Measurements from ENCODE around the gene PUS7L. TPM values are rescaled to one million over a fixed set of nuclear protein-coding genes. Genes with fewer than 3 reads are reported as not detected.

PUS7L gene
- total RNA-seq, 1 experiment from 2014 or later, result 14.4 TPM

- Histone ChIP-seq H2BK12ac (ENCODE audit: insufficient read length, low read depth, low read length) (no peak overlapping the region), H3K79me2 (ENCODE audit: insufficient read depth, low read length) (no peaks in the 10 kb centered on the region), H2AK5ac (ENCODE audit: insufficient read length, low read length) (no peak overlapping the region), H3K9me3 (ENCODE audit: control insufficient read depth, low read depth, low read length) (no peaks in the 10 kb centered on the region), H3K14ac (ENCODE audit: insufficient read depth, low read length) (no peak overlapping the region), H3K27me3 (ENCODE audit: insufficient read depth, low read length) (no peaks in the 10 kb centered on the region), H3K9ac (ENCODE audit: extremely low read depth, insufficient read length, low read length) (no peak overlapping the region), H3K79me1 (ENCODE audit: insufficient read depth, low read depth, low read length, poor library complexity, severe bottlenecking) (no peaks in the 10 kb centered on the region), H3K18ac (ENCODE audit: insufficient read length, low read depth, low read length) (no peak overlapping the region), H3K23me2 (ENCODE audit: insufficient read length, low read depth, low read length, poor library complexity, severe bottlenecking) (no peaks in the 10 kb centered on the region), H4K20me1 (ENCODE audit: control insufficient read depth, insufficient read depth, insufficient read length) (no peaks in the 10 kb centered on the region), H4K91ac (ENCODE audit: insufficient read length, low read depth, low read length) (no peak overlapping the region), H3T11ph (ENCODE audit: low read length) (no peak overlapping the region), H3K23ac (ENCODE audit: insufficient read length, low read depth, low read length) (no peak overlapping the region), H3K4me1 (ENCODE audit: insufficient read depth, low read length) (no peaks in the 10 kb centered on the region), H2BK120ac (ENCODE audit: low read depth, low read length, poor library complexity, severe bottlenecking) (no peak overlapping the region), H2BK20ac (ENCODE audit: low read depth, low read length, poor library complexity, severe bottlenecking) (no peak overlapping the region), H2AFZ (ENCODE audit: low read length) (no peak overlapping the region), H3K4ac (ENCODE audit: low read depth, low read length) (no peak overlapping the region), H3K27ac (ENCODE audit: insufficient read length, low read depth, low read length) (no peak overlapping the region), H4K5ac (ENCODE audit: insufficient read length, low read depth, low read length) (no peak overlapping the region), H2BK5ac (ENCODE audit: insufficient read length, low read length) (no peak overlapping the region), H2BK15ac (ENCODE audit: low read depth, low read length) (no peak overlapping the region), H3K56ac (ENCODE audit: insufficient read length, low read depth, low read length) (no peak overlapping the region), H4K8ac (replicated peaks; ENCODE audit: insufficient read length, low read depth, low read length) (no peak overlapping the region), H3K4me2 (ENCODE audit: insufficient read depth, insufficient read length, low read length) (no peak overlapping the region)
- Mint-ChIP-seq H3K4me1 (no peaks in the 10 kb centered on the region), H3K27ac (no peak overlapping the region), H3K36me3 (ENCODE audit: insufficient read depth in 1 of 3, low read depth in 3 of 3) (peaks cover 6 to 46% (median 35%) of the 10 kb centered on the region in 3 experiments; a peak in 6 of 7 replicates), H3K27me3 (ENCODE audit: low read depth) (no peaks in the 10 kb centered on the region), H3K4me3 (no peak overlapping the region), H3K9me3 (no peaks in the 10 kb centered on the region)
- DNase-seq, result no peak
- WGBS (ENCODE audit: extremely low coverage, insufficient read length, low lambda C conversion rate), result no CpG with 5 or more reads among the region's 2 CpGs
- TF ChIP-seq CTCF (conservative IDR thresholded peaks at IDR 0.05), result no peak
Measured at GRCh38 chr12:43795716-43796280, 37.2 kb upstream of the PUS7L start.

Data from H9 (cell line).